ENCODE data around the gene ZNF205.

DNA sequence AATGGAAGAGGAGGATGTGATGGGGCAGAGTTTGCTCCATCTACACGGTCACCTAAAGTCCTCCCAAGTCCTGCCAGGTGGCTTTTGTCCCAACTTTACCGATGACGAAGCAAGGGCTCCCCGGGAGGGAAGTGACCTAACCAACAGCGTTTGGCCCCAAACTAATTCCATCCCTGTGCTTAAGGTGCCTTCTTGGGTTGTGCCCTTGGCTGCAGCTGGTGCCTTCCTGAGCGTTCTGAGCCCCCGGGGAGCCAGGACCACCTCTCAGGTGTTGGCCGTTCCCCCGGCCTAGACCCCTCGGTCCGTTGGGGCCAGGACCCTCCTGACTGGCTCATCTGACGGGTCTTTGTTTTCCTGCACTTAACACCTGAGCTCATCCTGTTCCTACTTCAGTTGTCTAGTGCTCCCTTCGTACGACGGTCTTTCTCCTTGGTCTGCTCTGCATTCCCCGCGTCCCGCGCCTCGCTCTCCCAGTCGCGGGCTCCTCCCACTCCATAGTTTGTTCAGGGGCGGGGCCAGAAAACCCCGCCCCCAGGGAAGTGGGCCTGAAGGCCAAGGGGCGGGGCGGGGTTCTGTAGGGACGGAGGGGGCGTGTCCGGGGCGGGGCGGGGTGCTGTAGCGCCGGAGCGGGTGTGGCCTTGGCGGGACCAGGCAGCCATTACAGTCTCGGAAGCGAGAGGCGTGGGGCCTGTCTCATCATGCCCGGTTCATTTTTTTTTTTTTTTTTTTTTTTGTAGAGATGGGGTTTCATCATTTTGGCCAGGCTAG lies 12.5 kb upstream of the ZNF205 start:
- TF ChIP-seq, protein P1, sequence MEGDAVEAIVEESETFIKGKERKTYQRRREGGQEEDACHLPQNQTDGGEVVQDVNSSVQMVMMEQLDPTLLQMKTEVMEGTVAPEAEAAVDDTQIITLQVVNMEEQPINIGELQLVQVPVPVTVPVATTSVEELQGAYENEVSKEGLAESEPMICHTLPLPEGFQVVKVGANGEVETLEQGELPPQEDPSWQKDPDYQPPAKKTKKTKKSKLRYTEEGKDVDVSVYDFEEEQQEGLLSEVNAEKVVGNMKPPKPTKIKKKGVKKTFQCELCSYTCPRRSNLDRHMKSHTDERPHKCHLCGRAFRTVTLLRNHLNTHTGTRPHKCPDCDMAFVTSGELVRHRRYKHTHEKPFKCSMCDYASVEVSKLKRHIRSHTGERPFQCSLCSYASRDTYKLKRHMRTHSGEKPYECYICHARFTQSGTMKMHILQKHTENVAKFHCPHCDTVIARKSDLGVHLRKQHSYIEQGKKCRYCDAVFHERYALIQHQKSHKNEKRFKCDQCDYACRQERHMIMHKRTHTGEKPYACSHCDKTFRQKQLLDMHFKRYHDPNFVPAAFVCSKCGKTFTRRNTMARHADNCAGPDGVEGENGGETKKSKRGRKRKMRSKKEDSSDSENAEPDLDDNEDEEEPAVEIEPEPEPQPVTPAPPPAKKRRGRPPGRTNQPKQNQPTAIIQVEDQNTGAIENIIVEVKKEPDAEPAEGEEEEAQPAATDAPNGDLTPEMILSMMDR (IDR thresholded peaks at IDR 0.05) = no peak
- TF ChIP-seq POLR2A (IDR thresholded peaks at IDR 0.05) = no peak
